Right lobe of liver (tissue), 4 donors: ENCODE measurements around the gene CNN1.

Source experiments
- CTCF ChIP-seq, 4 donors: fragments of 200-600 bp in 3 of 4; fragments of 450-650 bp in 1 of 4; IDR thresholded peaks; one replicate each; pipeline versions ENCODE4 v1.5.1 to v1.8.0; 2016 to 2022; ENCODE audit warnings: antibody characterized with exemption in 4 of 4, mild to moderate bottlenecking in 2 of 4
- POLR2A ChIP-seq: fragments of 450-650 bp; IDR thresholded peaks from one replicate; pipeline ENCODE4 v1.6.1; 2017; ENCODE audit warnings: antibody characterized with exemption, mild to moderate bottlenecking
- donor health status: DM: no; HTN: no; CAD: no.
- donor health status: DM: no; HTN: no; CAD: no.
- donor health status: DM: no; HTN: yes; CAD: no.

GRCh38 chr19:11506967-11507366 lies 31.7 kb upstream of the CNN1 start:
- TF ChIP-seq CTCF (IDR thresholded peaks at IDR 0.05) (no peak), POLR2A (no peak)
